Measurements from ENCODE around the gene CRHR2.

Gene CRHR2

DNA sequence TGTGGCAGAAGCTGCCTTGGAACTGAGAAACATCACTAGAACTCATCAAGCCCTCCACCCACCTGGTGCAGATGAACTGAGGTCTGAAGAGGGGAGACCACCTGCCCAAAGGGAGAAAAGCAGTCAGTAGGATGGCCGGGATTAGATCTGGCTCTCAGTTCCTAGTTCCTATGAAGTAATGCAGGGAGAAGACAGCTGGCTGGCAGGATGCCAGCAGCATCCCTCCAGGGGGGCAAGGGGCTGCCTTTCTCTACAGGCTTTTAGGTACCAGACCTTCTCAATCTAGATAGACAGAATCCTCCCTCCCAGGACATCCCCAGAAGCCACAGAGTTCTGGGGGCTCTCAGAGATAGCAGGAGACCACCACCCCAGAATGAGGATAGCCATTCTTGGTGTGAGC, 7.8 kb downstream of the CRHR2 start:
- Histone ChIP-seq H3K4me3 (ENCODE audit: low read depth in 1 of 2, low read length in 2 of 2) (no peak overlapping the region), H3K27me3 (ENCODE audit: control insufficient read depth in 1 of 2, insufficient read depth in 2 of 2, low read length in 2 of 2) (peaks cover 8 to 16% of the 10 kb centered on the region in 2 donors), H3K27ac (ENCODE audit: low read depth, low read length) (no peak overlapping the region), H3K36me3 (ENCODE audit: insufficient read depth, low read length) (no peaks in the 10 kb centered on the region), H3K9me3 (ENCODE audit: low read length) (no peaks in the 10 kb centered on the region), H3K9ac (ENCODE audit: low read length) (no peak overlapping the region), H3K4me1 (ENCODE audit: insufficient read depth, low read length) (no peaks in the 10 kb centered on the region)

DNA sequence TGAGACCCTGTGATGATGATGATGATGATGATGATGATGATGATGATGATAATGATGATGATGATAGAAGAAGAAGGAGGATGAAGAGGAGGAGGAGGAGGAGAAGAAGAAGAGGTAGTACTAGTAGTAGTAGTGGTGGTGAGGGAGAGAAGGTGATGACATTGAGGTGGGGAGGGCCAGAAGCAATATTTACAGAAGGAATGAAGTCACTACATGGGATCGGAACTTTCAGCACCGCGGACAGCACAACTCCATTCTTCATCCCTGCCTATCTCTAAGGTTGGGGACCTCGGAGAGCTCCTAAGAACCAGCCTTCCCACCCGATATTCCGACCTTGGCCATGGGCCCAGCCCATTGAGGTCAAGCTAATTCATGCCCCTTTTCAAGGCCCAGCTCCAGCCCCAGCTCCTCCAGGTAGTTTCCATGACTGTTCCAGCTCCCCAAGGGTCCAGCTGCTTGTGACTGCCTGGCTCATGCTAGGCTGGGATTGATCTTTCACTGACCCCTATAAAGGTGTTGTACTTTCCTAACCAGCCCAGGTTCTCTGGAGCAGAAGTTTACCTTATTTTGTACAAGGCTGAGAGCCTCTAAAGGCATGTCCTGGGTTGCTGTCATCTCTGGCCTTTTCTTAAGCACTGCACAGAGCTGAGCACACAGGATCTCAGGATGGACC, 10.3 kb downstream of the CRHR2 start:
- H3K9ac ChIP-seq (ENCODE audit: low read length), result no peak overlapping the region
- no peaks in the 10 kb centered on the region for H3K4me1 ChIP-seq (ENCODE audit: insufficient read depth, low read length)
- no peak overlapping the region for H3K4me3 ChIP-seq (ENCODE audit: low read depth in 1 of 2, low read length in 2 of 2)
- no peaks in the 10 kb centered on the region for H3K9me3 ChIP-seq (ENCODE audit: low read length)
- peaks cover 0 to 9% of the 10 kb centered on the region in 2 donors for H3K27me3 ChIP-seq (ENCODE audit: control insufficient read depth in 1 of 2, insufficient read depth in 2 of 2, low read length in 2 of 2)
- H3K27ac ChIP-seq (ENCODE audit: low read depth, low read length), result no peak overlapping the region
- no peaks in the 10 kb centered on the region for H3K36me3 ChIP-seq (ENCODE audit: insufficient read depth, low read length)

DNA sequence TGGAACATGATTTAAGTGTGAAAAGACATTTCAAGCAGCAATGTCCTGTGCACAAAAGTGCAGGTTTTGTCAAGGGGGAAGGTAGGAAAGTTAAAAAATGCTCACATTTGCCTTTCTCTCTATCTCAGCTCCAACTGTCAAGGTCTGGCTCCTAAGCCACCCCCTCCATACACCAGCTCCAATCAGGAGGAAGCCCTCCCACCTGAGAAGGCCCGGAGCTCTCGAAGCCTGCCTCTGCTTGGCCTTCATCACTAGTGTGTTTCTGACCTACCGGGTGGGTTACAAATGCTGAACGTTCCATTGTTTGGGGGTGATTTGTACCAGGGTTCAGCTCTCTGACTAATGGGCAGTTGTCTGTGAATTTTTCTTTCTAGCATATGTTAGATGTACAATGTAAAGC, 14.2 kb downstream of the CRHR2 start:
- Histone ChIP-seq H3K9ac (ENCODE audit: low read length) (no peak overlapping the region), H3K27ac (ENCODE audit: low read depth, low read length) (no peak overlapping the region), H3K9me3 (ENCODE audit: low read length) (no peaks in the 10 kb centered on the region), H3K4me1 (ENCODE audit: insufficient read depth, low read length) (no peaks in the 10 kb centered on the region), H3K27me3 (ENCODE audit: control insufficient read depth in 1 of 2, insufficient read depth in 2 of 2, low read length in 2 of 2) (peaks cover 0 to 4% of the 10 kb centered on the region in 2 donors), H3K4me3 (ENCODE audit: low read depth in 1 of 2, low read length in 2 of 2) (no peak overlapping the region), H3K36me3 (ENCODE audit: insufficient read depth, low read length) (no peaks in the 10 kb centered on the region)

DNA sequence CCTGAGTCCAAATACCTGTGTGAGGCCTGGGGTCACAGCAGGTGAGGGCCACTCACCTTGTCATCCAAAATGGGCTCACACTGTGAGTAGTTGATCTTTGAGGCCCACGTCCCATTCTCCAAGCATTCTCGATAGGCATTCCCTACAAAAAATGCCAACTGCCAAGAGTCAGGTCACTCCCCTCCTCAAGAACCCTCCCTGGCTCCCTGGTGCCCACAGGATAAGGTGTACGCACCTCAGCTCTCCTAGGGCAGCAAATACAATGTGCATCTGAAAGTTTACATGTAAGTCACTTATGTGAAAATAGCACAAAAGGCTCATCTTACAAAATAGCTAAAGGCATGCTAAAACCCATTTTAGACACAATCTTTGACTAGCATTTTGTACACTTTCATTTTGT, 15.1 kb downstream of the CRHR2 start:
- no peaks in the 10 kb centered on the region for H3K36me3 ChIP-seq (ENCODE audit: insufficient read depth, low read length)
- H3K4me3 ChIP-seq (ENCODE audit: low read depth in 1 of 2, low read length in 2 of 2), result no peak overlapping the region
- H3K4me1 ChIP-seq (ENCODE audit: insufficient read depth, low read length), result no peaks in the 10 kb centered on the region
- peaks cover 0 to 4% of the 10 kb centered on the region in 2 donors for H3K27me3 ChIP-seq (ENCODE audit: control insufficient read depth in 1 of 2, insufficient read depth in 2 of 2, low read length in 2 of 2)
- H3K27ac ChIP-seq (ENCODE audit: low read depth, low read length), result no peak overlapping the region
- H3K9ac ChIP-seq (ENCODE audit: low read length), result no peak overlapping the region
- H3K9me3 ChIP-seq (ENCODE audit: low read length), result no peaks in the 10 kb centered on the region

DNA sequence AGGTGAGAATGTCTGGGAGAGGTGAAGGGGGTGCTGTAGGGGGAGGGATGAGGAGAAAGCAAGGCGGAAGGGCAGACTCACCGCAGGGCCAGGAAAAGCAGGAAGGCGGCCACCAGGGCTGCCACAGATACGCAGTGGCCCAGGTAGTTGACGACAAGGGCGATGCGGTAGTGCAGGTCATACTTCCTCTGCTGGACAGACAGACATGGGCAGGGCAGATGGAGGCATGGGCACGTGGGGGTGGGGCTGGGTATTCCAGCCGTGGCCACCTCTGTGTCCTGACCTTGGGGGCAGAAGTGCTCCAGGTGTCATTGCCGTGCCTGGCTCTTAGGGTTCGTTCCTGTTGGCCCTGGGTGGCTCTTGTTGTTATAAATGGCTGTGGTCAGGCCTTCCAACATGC, 16.8 kb downstream of the CRHR2 start:
- no peaks in the 10 kb centered on the region for H3K4me1 ChIP-seq (ENCODE audit: insufficient read depth, low read length)
- no peak overlapping the region for H3K27ac ChIP-seq (ENCODE audit: low read depth, low read length)
- no peak overlapping the region for H3K9ac ChIP-seq (ENCODE audit: low read length)
- no peaks in the 10 kb centered on the region for H3K36me3 ChIP-seq (ENCODE audit: insufficient read depth, low read length)
- H3K4me3 ChIP-seq (ENCODE audit: low read depth in 1 of 2, low read length in 2 of 2), result no peak overlapping the region
- peaks cover 0 to 4% of the 10 kb centered on the region in 2 donors for H3K27me3 ChIP-seq (ENCODE audit: control insufficient read depth in 1 of 2, insufficient read depth in 2 of 2, low read length in 2 of 2)
- H3K9me3 ChIP-seq (ENCODE audit: low read length), result no peaks in the 10 kb centered on the region

DNA sequence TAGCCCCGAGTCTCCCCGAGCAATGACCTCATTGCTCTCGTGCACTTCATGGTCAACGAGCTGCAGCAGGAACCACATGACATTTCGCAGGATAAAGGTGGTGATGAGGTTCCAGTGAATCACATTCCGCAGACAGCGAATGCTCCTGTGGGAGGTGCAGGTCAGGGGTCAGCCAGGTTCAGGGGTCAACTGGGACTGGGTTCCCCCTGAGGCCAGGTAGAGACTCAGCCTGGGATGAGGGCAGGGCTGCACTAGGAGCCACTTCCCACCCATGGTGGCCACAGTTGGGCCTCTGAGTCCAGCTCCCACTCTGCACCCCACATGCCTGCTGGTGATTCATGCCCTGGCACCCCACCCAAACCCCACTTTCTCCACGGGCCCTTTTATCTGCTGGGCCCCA, 17.2 kb downstream of the CRHR2 start:
- H3K27ac ChIP-seq (ENCODE audit: low read depth, low read length), result no peak overlapping the region
- no peak overlapping the region for H3K9ac ChIP-seq (ENCODE audit: low read length)
- H3K36me3 ChIP-seq (ENCODE audit: insufficient read depth, low read length), result no peaks in the 10 kb centered on the region
- H3K27me3 ChIP-seq (ENCODE audit: control insufficient read depth in 1 of 2, insufficient read depth in 2 of 2, low read length in 2 of 2), result peaks cover 0 to 4% of the 10 kb centered on the region in 2 donors
- H3K9me3 ChIP-seq (ENCODE audit: low read length), result no peaks in the 10 kb centered on the region
- no peak overlapping the region for H3K4me3 ChIP-seq (ENCODE audit: low read depth in 1 of 2, low read length in 2 of 2)
- no peaks in the 10 kb centered on the region for H3K4me1 ChIP-seq (ENCODE audit: insufficient read depth, low read length)

DNA sequence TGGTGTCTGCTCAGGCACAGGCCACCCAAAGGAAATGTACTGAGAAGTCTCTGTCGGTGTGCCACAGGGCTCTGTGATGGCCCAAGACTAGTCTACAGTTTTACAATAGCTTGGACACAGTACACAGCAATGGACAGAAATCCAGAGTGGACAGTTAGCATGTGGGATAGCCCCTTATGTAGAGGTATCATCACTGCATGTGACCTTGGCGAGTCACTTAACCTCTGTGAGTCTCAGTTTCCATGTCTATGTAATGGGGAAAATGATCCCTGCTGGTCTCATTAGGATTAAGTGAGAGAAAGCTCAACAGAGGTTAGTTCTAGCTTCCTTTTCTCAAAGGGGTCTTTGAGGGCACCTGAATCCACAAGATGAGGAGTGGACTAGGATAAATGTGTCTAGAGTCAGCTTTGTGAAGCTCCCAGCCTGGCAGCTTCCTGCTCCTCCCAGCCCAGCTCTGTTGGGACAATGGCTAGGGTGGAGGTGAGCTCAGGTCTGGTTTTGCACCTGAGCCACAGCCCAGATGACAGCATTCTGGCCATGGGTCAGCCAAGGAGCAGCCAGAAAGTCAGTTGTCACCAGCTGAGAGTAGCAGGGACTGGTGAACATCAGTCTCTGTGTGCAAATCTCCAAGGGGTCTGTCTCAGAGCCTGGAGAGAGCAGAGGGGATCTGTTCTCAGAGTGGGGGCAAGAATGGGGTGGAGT, 17.9 kb downstream of the CRHR2 start:
- Histone ChIP-seq H3K4me3 (ENCODE audit: low read depth in 1 of 2, low read length in 2 of 2) (no peak overlapping the region), H3K4me1 (ENCODE audit: insufficient read depth, low read length) (no peaks in the 10 kb centered on the region), H3K36me3 (ENCODE audit: insufficient read depth, low read length) (no peaks in the 10 kb centered on the region), H3K27ac (ENCODE audit: low read depth, low read length) (no peak overlapping the region), H3K9me3 (ENCODE audit: low read length) (no peaks in the 10 kb centered on the region), H3K27me3 (ENCODE audit: control insufficient read depth in 1 of 2, insufficient read depth in 2 of 2, low read length in 2 of 2) (peaks cover 0 to 4% of the 10 kb centered on the region in 2 donors), H3K9ac (ENCODE audit: low read length) (no peak overlapping the region)

DNA sequence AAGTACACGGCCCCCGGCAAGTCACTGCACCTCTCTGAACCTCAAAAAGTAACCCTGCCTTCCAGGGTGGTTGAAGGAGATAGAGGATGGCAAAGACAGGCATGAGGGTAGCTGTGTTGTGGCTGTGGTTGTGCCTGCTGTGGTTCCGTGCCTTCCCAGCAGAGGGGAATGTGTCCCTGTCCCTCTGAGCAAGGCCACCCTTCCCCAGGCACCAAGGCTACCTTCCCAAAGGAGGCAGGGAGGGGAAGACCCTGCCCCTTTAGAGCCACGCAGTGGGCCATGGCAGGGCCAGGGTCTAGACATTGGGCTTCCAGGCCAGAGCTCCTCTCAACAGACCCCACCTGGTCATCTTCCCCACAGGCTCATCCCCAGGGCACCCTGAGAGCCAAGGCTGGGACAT, 18.8 kb downstream of the CRHR2 start:
- Histone ChIP-seq H3K4me1 (ENCODE audit: insufficient read depth, low read length) (no peaks in the 10 kb centered on the region), H3K36me3 (ENCODE audit: insufficient read depth, low read length) (no peaks in the 10 kb centered on the region), H3K27me3 (ENCODE audit: control insufficient read depth in 1 of 2, insufficient read depth in 2 of 2, low read length in 2 of 2) (peaks cover 0 to 4% of the 10 kb centered on the region in 2 donors), H3K9ac (ENCODE audit: low read length) (no peak overlapping the region), H3K4me3 (ENCODE audit: low read depth in 1 of 2, low read length in 2 of 2) (no peak overlapping the region), H3K9me3 (ENCODE audit: low read length) (no peaks in the 10 kb centered on the region), H3K27ac (ENCODE audit: low read depth, low read length) (no peak overlapping the region)

DNA sequence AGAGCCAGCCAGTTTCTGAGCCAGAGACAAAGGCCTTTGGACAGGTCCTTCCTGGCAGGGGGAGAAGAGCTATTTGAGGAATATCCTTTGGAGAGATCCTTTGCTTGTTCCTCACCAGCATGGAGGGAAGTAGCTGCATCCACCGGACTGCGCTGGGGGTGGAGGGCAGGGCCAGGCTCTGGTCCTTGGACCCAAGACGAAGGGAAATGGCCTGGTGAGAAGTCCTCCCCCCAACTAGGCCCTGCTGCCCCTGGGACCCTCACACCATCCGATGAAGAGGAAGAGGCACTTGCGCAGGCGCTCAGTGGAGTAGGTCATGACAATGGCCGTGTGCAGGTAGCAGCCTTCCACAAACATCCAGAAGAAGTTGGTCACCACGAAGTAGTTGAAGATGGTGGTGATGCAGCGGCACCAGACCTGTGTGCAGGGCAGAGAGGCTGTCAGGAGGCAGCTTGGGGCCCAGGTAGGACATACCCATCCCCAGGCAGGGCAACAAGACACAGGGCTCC, 19.8 kb downstream of the CRHR2 start:
- Histone ChIP-seq H3K27me3 (ENCODE audit: control insufficient read depth in 1 of 2, insufficient read depth in 2 of 2, low read length in 2 of 2) (peaks cover 0 to 4% of the 10 kb centered on the region in 2 donors), H3K9me3 (ENCODE audit: low read length) (no peaks in the 10 kb centered on the region), H3K9ac (ENCODE audit: low read length) (no peak overlapping the region), H3K27ac (ENCODE audit: low read depth, low read length) (no peak overlapping the region), H3K4me3 (ENCODE audit: low read depth in 1 of 2, low read length in 2 of 2) (no peak overlapping the region), H3K36me3 (ENCODE audit: insufficient read depth, low read length) (no peaks in the 10 kb centered on the region), H3K4me1 (ENCODE audit: insufficient read depth, low read length) (no peaks in the 10 kb centered on the region)

DNA sequence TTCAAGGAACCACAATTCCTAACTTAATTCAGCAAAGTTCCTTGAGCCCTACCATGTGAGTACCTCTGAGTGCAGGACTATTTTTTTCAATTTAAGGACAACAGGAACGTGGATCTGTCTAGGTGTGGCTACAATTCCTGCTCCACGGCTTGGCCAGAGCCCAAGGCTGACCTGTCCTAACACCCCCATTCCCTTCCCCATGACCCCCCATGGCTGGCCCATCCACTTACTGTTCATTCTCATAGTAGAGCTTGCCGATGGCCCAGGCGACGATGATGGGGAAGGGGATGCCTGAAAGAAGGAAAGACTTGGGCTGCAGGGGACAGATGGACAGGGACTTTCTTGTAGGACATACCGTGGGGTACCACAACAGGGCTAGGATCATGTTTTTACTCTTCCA, 20.3 kb downstream of the CRHR2 start:
- no peak overlapping the region for H3K4me3 ChIP-seq (ENCODE audit: low read depth in 1 of 2, low read length in 2 of 2)

DNA sequence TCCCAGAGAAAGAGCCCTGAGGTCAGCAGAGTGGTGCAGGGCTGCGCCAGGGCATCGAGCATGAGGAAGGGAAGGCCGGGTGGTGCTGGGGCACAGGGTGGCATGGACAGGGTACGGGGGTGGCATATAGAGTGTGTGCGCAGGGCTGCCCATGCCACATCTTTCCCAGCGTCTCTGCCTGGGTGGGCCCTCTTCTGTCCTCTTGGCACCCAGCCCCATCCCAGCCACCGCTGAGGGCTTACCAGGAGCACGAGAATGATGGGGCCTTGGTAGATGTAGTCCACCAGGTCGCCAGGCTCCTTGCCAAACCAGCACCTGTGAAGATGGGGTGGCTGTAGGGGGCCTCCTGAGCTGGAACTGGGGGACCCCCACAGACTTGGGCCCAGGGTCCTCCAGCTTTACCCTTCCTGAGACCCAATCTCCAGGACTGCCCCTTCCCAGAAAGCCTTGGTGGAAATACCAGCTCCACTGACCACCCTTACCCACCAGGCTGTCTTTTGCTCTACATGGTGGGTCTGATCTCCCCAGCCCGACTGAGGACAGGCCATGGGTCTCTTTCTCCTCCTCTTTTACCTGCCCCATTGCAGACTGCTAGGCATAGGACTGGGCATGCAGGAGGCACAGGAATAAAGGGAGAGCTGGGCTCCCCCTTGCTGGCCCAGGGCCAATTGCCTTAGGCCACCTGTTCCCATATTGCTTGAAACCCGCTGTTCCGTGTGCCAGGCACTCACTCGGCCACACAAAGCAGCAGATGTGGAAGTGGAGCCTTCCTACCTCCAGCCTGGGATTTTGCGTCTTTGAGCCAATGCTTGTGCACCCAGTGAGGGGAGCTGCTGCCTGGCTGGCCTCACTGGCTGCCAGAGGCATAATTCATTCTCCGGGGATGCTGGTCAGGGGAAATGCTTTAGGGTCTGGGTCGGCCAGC, 21.7 kb downstream of the CRHR2 start:
- Histone ChIP-seq H3K4me1 (ENCODE audit: insufficient read depth, low read length) (no peaks in the 10 kb centered on the region), H3K9me3 (ENCODE audit: low read length) (no peaks in the 10 kb centered on the region)

More for the DNA sequence above, 20.3 kb downstream of the CRHR2 start:
- no peaks in the 10 kb centered on the region for H3K36me3 ChIP-seq (ENCODE audit: insufficient read depth, low read length)
- no peaks in the 10 kb centered on the region for H3K4me1 ChIP-seq (ENCODE audit: insufficient read depth, low read length)
- H3K27me3 ChIP-seq (ENCODE audit: control insufficient read depth in 1 of 2, insufficient read depth in 2 of 2, low read length in 2 of 2), result peaks cover 0 to 4% of the 10 kb centered on the region in 2 donors
- no peak overlapping the region for H3K9ac ChIP-seq (ENCODE audit: low read length)
- H3K9me3 ChIP-seq (ENCODE audit: low read length), result no peaks in the 10 kb centered on the region
- no peak overlapping the region for H3K27ac ChIP-seq (ENCODE audit: low read depth, low read length)

More for the DNA sequence above, 21.7 kb downstream of the CRHR2 start:
- Histone ChIP-seq H3K36me3 (ENCODE audit: insufficient read depth, low read length) (no peaks in the 10 kb centered on the region), H3K4me3 (ENCODE audit: low read depth in 1 of 2, low read length in 2 of 2) (no peak overlapping the region), H3K27me3 (ENCODE audit: control insufficient read depth in 1 of 2, insufficient read depth in 2 of 2, low read length in 2 of 2) (peaks cover 0 to 4% of the 10 kb centered on the region in 2 donors), H3K9ac (ENCODE audit: low read length) (no peak overlapping the region), H3K27ac (ENCODE audit: low read depth, low read length) (no peak overlapping the region)
